Coronary artery (tissue), 2 donors: ENCODE measurements around the gene HTR4.

ENCODE experiments used
- DNase-seq: peaks from one replicate; pipeline ENCODE4 v3.0.0-alpha.2; 2017; ENCODE audit warnings: low spot score
- H3K27ac ChIP-seq, 2 donors: fragments of 200-600 bp; sonication (generic); one replicate each; pipeline ENCODE4 v1.5.1; 2016 to 2019
- H3K4me3 ChIP-seq: fragments of 200-600 bp; sonication (generic); 2 replicates; pipeline ENCODE4 v1.5.1; 2016; ENCODE audit warnings: mild to moderate bottlenecking, moderate library complexity
- TF ChIP-seq, protein P1 (sequence below): fragments of 200-600 bp; sonication (generic); IDR thresholded peaks from one replicate; pipeline ENCODE4 v1.5.1; 2019; ENCODE audit warnings: antibody characterized with exemption

The HTR4 gene

DNA sequence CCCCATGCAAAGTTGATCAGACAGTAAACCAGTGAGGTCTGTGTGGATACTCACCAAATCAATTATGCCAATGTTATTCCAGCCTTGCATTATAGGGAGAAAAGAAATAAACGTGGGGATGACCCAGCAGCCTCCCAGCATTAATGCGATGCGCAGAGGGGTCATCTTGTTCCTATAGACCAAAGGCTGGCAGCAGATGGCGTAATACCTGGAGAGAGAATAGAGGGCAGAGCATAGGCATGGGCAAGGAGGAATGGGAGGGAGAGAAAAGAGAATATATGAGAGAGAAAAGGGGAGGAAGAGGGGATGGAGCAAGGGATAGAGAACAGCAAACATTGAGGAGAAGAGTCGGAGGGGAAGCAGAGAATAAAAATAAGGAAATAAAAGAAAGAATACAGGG is 131.2 kb downstream of the HTR4 start:
- no peak overlapping the region for H3K4me3 ChIP-seq
- no peak for DNase-seq

DNA sequence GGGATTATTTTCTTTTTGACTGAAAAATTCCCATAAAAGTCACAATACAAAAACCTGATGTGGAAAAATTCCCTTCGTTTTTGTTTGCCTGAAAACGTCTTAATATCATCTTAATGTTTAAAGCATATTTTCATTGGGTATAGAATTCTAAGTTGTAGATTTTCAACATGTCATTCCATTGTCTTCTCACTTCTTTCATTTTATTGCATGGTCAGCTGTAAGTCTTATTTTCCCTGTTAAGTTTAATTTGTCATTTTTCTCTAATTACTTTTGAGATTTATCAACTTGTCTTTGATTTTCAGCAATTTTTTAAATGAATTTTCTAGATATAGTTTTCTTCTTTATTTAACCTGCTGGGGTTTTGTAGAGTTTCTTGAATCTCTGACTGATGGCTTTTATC is 138.9 kb downstream of the HTR4 start:
- H3K27ac ChIP-seq, result no peak overlapping the region
- no peak for DNase-seq
- TF ChIP-seq, protein P1, sequence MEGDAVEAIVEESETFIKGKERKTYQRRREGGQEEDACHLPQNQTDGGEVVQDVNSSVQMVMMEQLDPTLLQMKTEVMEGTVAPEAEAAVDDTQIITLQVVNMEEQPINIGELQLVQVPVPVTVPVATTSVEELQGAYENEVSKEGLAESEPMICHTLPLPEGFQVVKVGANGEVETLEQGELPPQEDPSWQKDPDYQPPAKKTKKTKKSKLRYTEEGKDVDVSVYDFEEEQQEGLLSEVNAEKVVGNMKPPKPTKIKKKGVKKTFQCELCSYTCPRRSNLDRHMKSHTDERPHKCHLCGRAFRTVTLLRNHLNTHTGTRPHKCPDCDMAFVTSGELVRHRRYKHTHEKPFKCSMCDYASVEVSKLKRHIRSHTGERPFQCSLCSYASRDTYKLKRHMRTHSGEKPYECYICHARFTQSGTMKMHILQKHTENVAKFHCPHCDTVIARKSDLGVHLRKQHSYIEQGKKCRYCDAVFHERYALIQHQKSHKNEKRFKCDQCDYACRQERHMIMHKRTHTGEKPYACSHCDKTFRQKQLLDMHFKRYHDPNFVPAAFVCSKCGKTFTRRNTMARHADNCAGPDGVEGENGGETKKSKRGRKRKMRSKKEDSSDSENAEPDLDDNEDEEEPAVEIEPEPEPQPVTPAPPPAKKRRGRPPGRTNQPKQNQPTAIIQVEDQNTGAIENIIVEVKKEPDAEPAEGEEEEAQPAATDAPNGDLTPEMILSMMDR, result no peak
- no peak overlapping the region for H3K4me3 ChIP-seq

More for the DNA sequence above, 131.2 kb downstream of the HTR4 start:
- TF ChIP-seq, protein P1, result no peak
- H3K27ac ChIP-seq, result no peak overlapping the region

- TF ChIP-seq, protein P1, result no peak
- Histone ChIP-seq H3K27ac (no peak overlapping the region), H3K4me3 (no peak overlapping the region)
- no peak for DNase-seq
Observed at GRCh38 chr5:148514344-148514743, 140.0 kb downstream of the HTR4 start.

- TF ChIP-seq, protein P1, result no peak
- no peak overlapping the region for H3K27ac ChIP-seq
- DNase-seq, result no peak
- no peak overlapping the region for H3K4me3 ChIP-seq
Observed at GRCh38 chr5:148512498-148512897, 141.8 kb downstream of the HTR4 start.

GRCh38 chr5:148511810-148512347 is 142.4 kb downstream of the HTR4 start:
- no peak overlapping the region for H3K4me3 ChIP-seq
- TF ChIP-seq, protein P1, result no peak
- H3K27ac ChIP-seq, result no peak overlapping the region
- DNase-seq, result no peak

- TF ChIP-seq, protein P1, result no peak
- H3K27ac ChIP-seq, result no peak overlapping the region
- H3K4me3 ChIP-seq, result no peak overlapping the region
- DNase-seq, result no peak
Observed at GRCh38 chr5:148509893-148510292, 144.4 kb downstream of the HTR4 start.

DNA sequence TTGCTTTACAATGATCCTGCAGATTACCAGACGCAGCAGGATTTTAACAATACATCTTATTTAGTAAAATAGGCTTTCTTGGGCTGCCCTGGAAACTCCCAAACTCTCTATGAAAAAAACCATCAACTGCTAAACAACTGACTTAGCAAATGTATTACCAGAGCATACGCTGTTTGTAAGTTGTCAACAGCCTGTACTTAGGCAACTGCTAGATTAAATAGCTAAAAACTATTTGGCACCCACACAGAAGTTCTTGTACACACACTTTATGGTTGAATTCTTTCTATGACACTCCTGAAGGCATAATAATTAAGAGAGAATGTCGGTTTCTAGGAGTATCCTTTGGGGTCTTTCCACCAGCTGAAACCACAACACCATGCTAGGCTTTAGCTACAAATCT is 146.7 kb downstream of the HTR4 start:
- DNase-seq, result no peak
- no peak overlapping the region for H3K27ac ChIP-seq
- H3K4me3 ChIP-seq, result no peak overlapping the region
- TF ChIP-seq, protein P1, result no peak
